MCF 10A (cell line): ENCODE measurements around the gene SMARCC2. TPM values are rescaled to one million over a fixed set of nuclear protein-coding genes. Genes with fewer than 3 reads are reported as not detected.

Source experiments
- BruUV-seq: library from RNA; stranded (reverse); fragments of 400-500 nt; replicated peaks from 2 replicates; lab custom pipeline; 2021; lab: Mats Ljungman, UMichigan
- CTCF ChIA-PET: fragments of 300-600 bp; sonication (Branson Sonifier 250); formaldehyde crosslinking; extraction: SDS; loops from one replicate; lab custom pipeline; 2021; ENCODE audit warnings: antibody characterized with exemption, inconsistent platforms; lab: Yijun Ruan, JAX
- POLR2A ChIA-PET: fragments of 300-600, 350-650 bp; sonication (Branson Sonifier 250); formaldehyde crosslinking; extraction: SDS; loops from one replicate; lab custom pipeline; 2020; ENCODE audit warnings: antibody characterized with exemption, inconsistent platforms; lab: Yijun Ruan, JAX
- DNase-seq: peaks from one replicate; pipeline ENCODE4 v3.0.0-alpha.2; 2018; ENCODE audit not compliant: unreplicated experiment
- H3K27ac Mint-ChIP-seq: one replicate; pipeline ENCODE4 v1.8.0; 2022; ENCODE audit warnings: mild to moderate bottlenecking, low read depth, mixed read lengths; ENCODE audit not compliant: unreplicated experiment
- H3K27me3 Mint-ChIP-seq: one replicate; pipeline ENCODE4 v1.8.0; 2022; ENCODE audit warnings: mixed read lengths; ENCODE audit not compliant: insufficient read depth, unreplicated experiment
- H3K36me3 Mint-ChIP-seq: one replicate; pipeline ENCODE4 v1.8.0; 2022; ENCODE audit warnings: mild to moderate bottlenecking, moderate library complexity, mixed read lengths; ENCODE audit not compliant: insufficient read depth, unreplicated experiment
- H3K4me1 Mint-ChIP-seq: one replicate; pipeline ENCODE4 v1.8.0; 2022; ENCODE audit warnings: mixed read lengths; ENCODE audit not compliant: insufficient read depth, unreplicated experiment
- H3K4me3 Mint-ChIP-seq: one replicate; pipeline ENCODE4 v1.8.0; 2022; ENCODE audit warnings: mild to moderate bottlenecking, moderate library complexity, mixed read lengths; ENCODE audit not compliant: unreplicated experiment
- H3K9me3 Mint-ChIP-seq: one replicate; pipeline ENCODE4 v1.8.0; 2022; ENCODE audit warnings: mixed read lengths; ENCODE audit not compliant: unreplicated experiment
- intact Hi-C: fragments of 100-400 bp; cut with micrococcal nuclease; formaldehyde crosslinking; loops from 2 replicates; pipeline ENCODE4 v1.14.1; 2022
- total RNA-seq: library from RNA; stranded (reverse); gene quantifications from 2 replicates; pipeline ENCODE4 v1.2.3, GENCODE V29; 2022
- TF ChIP-seq, protein P1 (sequence below): fragments of 200-600 bp; IDR thresholded peaks from one replicate; pipeline ENCODE4 v1.8.0; 2022; ENCODE audit warnings: antibody characterized with exemption, mild to moderate bottlenecking; ENCODE audit not compliant: unreplicated experiment

Gene SMARCC2
- total RNA-seq, 1 experiment from 2014 or later, result 52.1 TPM

DNA sequence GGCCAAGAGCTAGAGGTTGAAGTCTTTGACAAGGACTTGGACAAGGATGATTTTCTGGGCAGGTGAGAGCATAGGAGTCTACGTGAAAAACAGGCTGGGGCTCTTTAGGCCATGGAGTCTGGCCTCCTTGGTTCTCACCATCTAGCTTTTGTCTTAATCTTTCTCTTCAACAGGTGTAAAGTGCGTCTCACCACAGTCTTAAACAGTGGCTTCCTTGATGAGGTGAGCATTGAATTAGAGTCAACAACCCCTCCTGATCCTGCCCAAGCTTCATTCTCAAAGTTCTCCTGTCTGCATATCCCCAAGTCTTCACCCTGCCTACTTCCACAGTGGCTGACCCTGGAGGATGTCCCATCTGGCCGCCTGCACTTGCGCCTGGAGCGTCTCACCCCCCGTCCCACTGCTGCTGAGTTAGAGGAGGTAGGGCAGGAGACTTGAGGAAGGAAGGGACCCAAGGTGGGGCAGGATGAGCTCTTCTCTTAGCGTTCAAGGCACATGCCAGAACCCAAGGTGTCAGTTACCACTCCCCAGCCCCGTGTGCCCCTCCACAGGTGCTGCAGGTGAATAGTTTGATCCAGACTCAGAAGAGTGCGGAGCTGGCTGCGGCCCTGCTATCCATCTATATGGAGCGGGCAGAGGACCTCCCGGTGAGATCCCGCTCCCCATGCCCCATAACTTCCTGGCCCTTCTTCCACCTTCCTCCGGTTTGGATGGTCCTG is 51.3 kb downstream of the SMARCC2 start:
- Mint-ChIP-seq H3K36me3 (peaks cover 94% of the 10 kb centered on the region), H3K27me3 (no peaks in the 10 kb centered on the region), H3K9me3 (no peaks in the 10 kb centered on the region), H3K27ac (no peak overlapping the region), H3K4me3 (no peak overlapping the region), H3K4me1 (peaks cover 9% of the 10 kb centered on the region)
- TF ChIP-seq, protein P1, sequence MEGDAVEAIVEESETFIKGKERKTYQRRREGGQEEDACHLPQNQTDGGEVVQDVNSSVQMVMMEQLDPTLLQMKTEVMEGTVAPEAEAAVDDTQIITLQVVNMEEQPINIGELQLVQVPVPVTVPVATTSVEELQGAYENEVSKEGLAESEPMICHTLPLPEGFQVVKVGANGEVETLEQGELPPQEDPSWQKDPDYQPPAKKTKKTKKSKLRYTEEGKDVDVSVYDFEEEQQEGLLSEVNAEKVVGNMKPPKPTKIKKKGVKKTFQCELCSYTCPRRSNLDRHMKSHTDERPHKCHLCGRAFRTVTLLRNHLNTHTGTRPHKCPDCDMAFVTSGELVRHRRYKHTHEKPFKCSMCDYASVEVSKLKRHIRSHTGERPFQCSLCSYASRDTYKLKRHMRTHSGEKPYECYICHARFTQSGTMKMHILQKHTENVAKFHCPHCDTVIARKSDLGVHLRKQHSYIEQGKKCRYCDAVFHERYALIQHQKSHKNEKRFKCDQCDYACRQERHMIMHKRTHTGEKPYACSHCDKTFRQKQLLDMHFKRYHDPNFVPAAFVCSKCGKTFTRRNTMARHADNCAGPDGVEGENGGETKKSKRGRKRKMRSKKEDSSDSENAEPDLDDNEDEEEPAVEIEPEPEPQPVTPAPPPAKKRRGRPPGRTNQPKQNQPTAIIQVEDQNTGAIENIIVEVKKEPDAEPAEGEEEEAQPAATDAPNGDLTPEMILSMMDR, result no peak
- CTCF ChIA-PET, result interaction anchor here (0.7 to 1.0 kb wide), 4 partner anchors 11 to 27 kb away, joined by 3 to 4 read pairs (median 3); no protein-coding TSS in a partner anchor
- intact Hi-C loops, result no loop called here
- DNase-seq, result no peak
- POLR2A ChIA-PET, result interaction anchor here (1.3 to 3.4 kb wide), 3 partner anchors 9 to 14 kb away, joined by 3 to 20 read pairs (median 7); partner anchors contain the start of gene ESYT1
- no TSS peak for BruUV-seq

DNA sequence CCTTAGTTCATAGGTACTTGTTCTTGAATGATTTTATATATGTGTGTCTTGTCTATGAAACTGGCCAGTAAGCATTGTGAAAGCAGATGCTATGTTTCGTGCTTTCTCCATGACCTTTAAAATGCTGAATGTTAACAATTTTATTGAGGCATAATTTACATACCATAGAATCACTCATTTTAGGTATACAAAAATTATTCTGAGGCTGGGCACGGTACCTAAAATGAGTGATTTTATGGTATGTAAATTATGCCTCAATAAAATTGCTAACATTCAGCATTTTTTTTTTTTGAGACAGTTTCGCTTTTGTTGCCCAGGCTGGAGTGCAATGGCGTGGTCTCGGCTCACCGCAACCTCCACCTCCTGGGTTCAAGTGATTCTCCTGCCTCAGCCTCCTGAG is 54.4 kb downstream of the SMARCC2 start:
- intact Hi-C loops, result no loop called here
- Mint-ChIP-seq H3K27me3 (no peaks in the 10 kb centered on the region), H3K36me3 (peaks cover 95% of the 10 kb centered on the region), H3K27ac (no peak overlapping the region), H3K4me1 (peaks cover 6% of the 10 kb centered on the region), H3K9me3 (no peaks in the 10 kb centered on the region), H3K4me3 (no peak overlapping the region)
- no TSS peak for BruUV-seq
- TF ChIP-seq, protein P1, result no peak
- ChIA-PET CTCF (no interaction called here), POLR2A (interaction anchor here (0.8 kb wide), 1 partner anchor 19 kb away, joined by 3 read pairs; no protein-coding TSS in a partner anchor)
- no peak for DNase-seq

DNA sequence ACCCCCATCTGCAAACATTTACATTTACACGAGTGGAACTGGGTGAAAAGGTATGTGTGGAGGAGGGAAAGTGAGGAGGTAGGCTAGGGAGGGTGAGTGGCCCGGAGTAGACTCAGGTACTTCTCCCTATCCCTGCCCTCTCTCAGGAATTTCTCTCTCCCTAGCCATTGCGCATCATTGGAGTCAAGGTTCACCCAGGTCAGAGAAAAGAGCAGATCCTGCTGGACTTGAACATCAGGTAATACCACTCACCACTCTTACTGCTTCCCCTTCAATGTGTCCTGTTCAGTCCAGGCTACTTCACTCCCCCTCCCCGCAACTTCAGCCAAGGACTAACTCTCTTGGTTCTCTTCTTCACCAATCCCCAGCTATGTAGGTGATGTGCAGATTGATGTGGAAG is 58.4 kb downstream of the SMARCC2 start:
- no peak for DNase-seq
- no peaks in the 10 kb centered on the region for H3K27me3 Mint-ChIP-seq
- TF ChIP-seq, protein P1, result no peak
- H3K4me3 Mint-ChIP-seq, result peak overlapping the region; percentile 84
- intact Hi-C loops, result no loop called here
- CTCF ChIA-PET, result interaction anchor here (1.0 to 2.7 kb wide), 3 partner anchors 12 to 57 kb away, joined by 3 to 11 read pairs (median 7); partner anchors contain the start of gene ZC3H10
- peaks cover 62% of the 10 kb centered on the region for H3K36me3 Mint-ChIP-seq
- POLR2A ChIA-PET, result interaction anchor here (1.0 to 5.5 kb wide), 5 partner anchors 9 to 59 kb away, joined by 3 to 165 read pairs (median 6); partner anchors contain the start of genes MYL6B, RPL41, SMARCC2 and ZC3H10
- H3K4me1 Mint-ChIP-seq, result peaks cover 25% of the 10 kb centered on the region
- H3K9me3 Mint-ChIP-seq, result no peaks in the 10 kb centered on the region
- H3K27ac Mint-ChIP-seq, result no peak overlapping the region
- BruUV-seq, result no TSS peak

DNA sequence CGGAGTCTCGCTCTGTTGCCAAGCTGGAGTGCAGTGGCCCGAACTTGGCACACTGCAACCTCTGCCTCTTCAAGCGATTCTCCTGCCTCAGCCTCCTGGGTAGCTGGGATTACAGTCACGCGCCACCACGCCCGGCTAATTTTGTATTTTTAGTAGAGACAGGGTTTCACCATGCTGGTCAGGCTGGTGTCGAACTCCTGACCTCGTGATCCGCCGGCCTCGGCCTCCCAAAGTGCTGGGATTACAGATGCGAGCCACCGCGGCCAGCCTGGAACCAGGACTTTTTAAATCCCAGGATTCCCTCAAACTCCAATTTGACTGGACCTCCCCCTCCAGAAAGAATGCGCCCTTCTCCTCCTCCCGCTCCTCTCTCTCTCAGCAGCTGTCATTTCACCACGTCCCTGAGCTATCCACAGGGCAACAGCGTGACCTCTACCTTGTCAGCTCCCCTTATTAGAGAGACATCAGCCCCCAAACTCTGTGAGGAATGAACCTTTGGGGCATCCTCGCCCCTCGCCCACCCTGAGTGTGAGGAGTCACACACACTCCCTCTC is 59.3 kb downstream of the SMARCC2 start:
- no peak for DNase-seq
- Mint-ChIP-seq H3K27ac (peak overlapping the region; percentile 84), H3K27me3 (no peaks in the 10 kb centered on the region), H3K36me3 (peaks cover 53% of the 10 kb centered on the region), H3K4me3 (peak overlapping the region; percentile 84), H3K9me3 (no peaks in the 10 kb centered on the region), H3K4me1 (peaks cover 26% of the 10 kb centered on the region)
- TF ChIP-seq, protein P1, result no peak
- intact Hi-C loops, result loop anchor here (2.0 kb wide), 1 partner anchor 21 kb away; no protein-coding TSS in a partner anchor
- ChIA-PET CTCF (interaction anchor here (0.6 to 2.7 kb wide), 6 partner anchors 10 to 60 kb away, joined by 3 to 11 read pairs (median 5); partner anchors contain the start of genes SMARCC2 and ZC3H10), POLR2A (interaction anchor here (1.1 to 5.5 kb wide), 6 partner anchors 10 to 59 kb away, joined by 5 to 165 read pairs (median 52); partner anchors contain the start of genes MYL6, MYL6B, RPL41 and SMARCC2)
- BruUV-seq, result no TSS peak
